Endothelial cell of umbilical vein (primary cell): ENCODE measurements around the gene PID1. TPM values are rescaled to one million over a fixed set of nuclear protein-coding genes. Genes with fewer than 3 reads are reported as not detected.

ENCODE experiments used
- BruUV-seq: library from RNA; stranded (reverse); fragments of 400-500 nt; replicated peaks from 2 replicates; lab custom pipeline; 2021; lab: Mats Ljungman, UMichigan
- CTCF ChIA-PET: fragments of 300-600, 350-600 bp; sonication (Branson Sonifier 250); formaldehyde crosslinking; loops from one replicate; lab custom pipeline; 2021; ENCODE audit warnings: antibody characterized with exemption, inconsistent platforms; lab: Charles Lee
- POLR2A ChIA-PET: fragments of 300-600, 350-600 bp; sonication (Branson Sonifier 250); formaldehyde crosslinking; loops from one replicate; lab custom pipeline; 2021; ENCODE audit warnings: antibody characterized with exemption, inconsistent platforms; lab: Charles Lee
- DNase-seq: peaks from one replicate; pipeline ENCODE4 v3.0.0-alpha.2; 2011; ENCODE audit warnings: low read depth, low spot score
- FAIRE-seq: peaks from 2 replicates; lab custom pipeline; 2011; peaks lifted over from hg19 to GRCh38; lab: Jason Lieb, UNC
- H2AFZ ChIP-seq: 2 replicates; pipeline ENCODE4 v1.6.0; 2012; ENCODE audit warnings: low read depth, low read length, control low read depth, inconsistent platforms
- H3K27ac ChIP-seq: 2 replicates; pipeline ENCODE4 v1.5.1; 2011; ENCODE audit warnings: low read depth, mild to moderate bottlenecking, control low read depth, low read length, moderate library complexity; ENCODE audit not compliant: insufficient read depth
- H3K27me3 ChIP-seq, 2 experiments: 2 replicates each; pipeline versions ENCODE4 v1.6.0 to v1.6.1; 2011; ENCODE audit warnings: low read length in 2 of 2, mixed read lengths in 1 of 2; ENCODE audit not compliant: control insufficient read depth in 2 of 2, insufficient read depth in 2 of 2
- H3K36me3 ChIP-seq, 2 experiments: 2 replicates in 1 of 2; 3 replicates in 1 of 2; pipeline ENCODE4 v1.5.1; 2011; ENCODE audit warnings: low read length in 2 of 2, mild to moderate bottlenecking in 1 of 2, moderate library complexity in 1 of 2; ENCODE audit not compliant: control insufficient read depth in 2 of 2, insufficient read depth in 2 of 2; ENCODE audit errors: extremely low read depth in 1 of 2
- H3K4me1 ChIP-seq: 3 replicates; pipeline ENCODE4 v1.5.1; 2011; ENCODE audit warnings: mild to moderate bottlenecking, low read length; ENCODE audit not compliant: control insufficient read depth, insufficient read depth; ENCODE audit errors: extremely low read depth
- H3K4me2 ChIP-seq: 2 replicates; pipeline ENCODE4 v1.6.1; 2011; ENCODE audit warnings: low read length, control low read depth, mixed read lengths; ENCODE audit not compliant: insufficient read depth
- H3K4me3 ChIP-seq, 3 experiments: fragments of 200-600 bp in 1 of 3; sonication (generic), shearing (Covaris generic) in 1 of 3; replicated peaks in 1 of 3; 2 replicates each; pipeline ENCODE4 v1.5.1; 2011 to 2016; ENCODE audit warnings: control low read depth in 3 of 3, low read length in 3 of 3, mild to moderate bottlenecking in 2 of 3, inconsistent platforms in 1 of 3, low read depth in 1 of 3, moderate library complexity in 1 of 3; ENCODE audit not compliant: insufficient read depth in 1 of 3
- H3K79me2 ChIP-seq: 2 replicates; pipeline ENCODE4 v1.6.0; 2012; ENCODE audit warnings: low read length, inconsistent platforms; ENCODE audit not compliant: control insufficient read depth, insufficient read depth
- H3K9ac ChIP-seq: replicated peaks from 2 replicates; pipeline ENCODE3; 2011; ENCODE audit warnings: low read length, control low read depth; ENCODE audit not compliant: insufficient read depth; ENCODE audit errors: extremely low read depth
- H3K9me1 ChIP-seq: replicated peaks from 3 replicates; pipeline ENCODE4 v1.6.0; 2011; ENCODE audit warnings: mild to moderate bottlenecking, low read length; ENCODE audit not compliant: control insufficient read depth, insufficient read depth; ENCODE audit errors: extremely low read depth
- H3K9me3 ChIP-seq: replicated peaks from 2 replicates; pipeline ENCODE4 v1.5.1; 2012; ENCODE audit warnings: low read length, inconsistent platforms; ENCODE audit not compliant: control insufficient read depth, insufficient read depth
- H4K20me1 ChIP-seq: replicated peaks from 2 replicates; pipeline ENCODE3; 2011; ENCODE audit warnings: mild to moderate bottlenecking, low read length; ENCODE audit not compliant: control insufficient read depth, insufficient read depth; ENCODE audit errors: extremely low read depth
- CTCF ChIP-seq, 2 donors: IDR thresholded peaks; 1 replicate in 1 of 2; 2 replicates in 1 of 2; pipeline ENCODE4 v1.5.1; 2011; ENCODE audit warnings: low read length in 2 of 2, mild to moderate bottlenecking in 2 of 2, moderate library complexity in 2 of 2, control low read depth in 1 of 2, inconsistent platforms in 1 of 2, low read depth in 1 of 2; ENCODE audit not compliant: insufficient read depth in 1 of 2; ENCODE audit errors: extremely low read depth in 1 of 2
- EZH2 ChIP-seq: IDR thresholded peaks from 2 replicates; pipeline ENCODE4 v1.6.1; 2012; ENCODE audit warnings: borderline replicate concordance, low read depth, mild to moderate bottlenecking, moderate library complexity, low read length, inconsistent platforms; ENCODE audit not compliant: severe bottlenecking
- FOS ChIP-seq: IDR thresholded peaks from 2 replicates; pipeline ENCODE4 v1.6.1; 2011; ENCODE audit warnings: mild to moderate bottlenecking, low read length, moderate library complexity, borderline replicate concordance; ENCODE audit not compliant: insufficient read depth
- GATA2 ChIP-seq: IDR thresholded peaks from 2 replicates; pipeline ENCODE4 v1.7.0; 2011; ENCODE audit warnings: low read depth, mild to moderate bottlenecking, moderate library complexity, mixed read lengths, low read length; ENCODE audit not compliant: insufficient read length, insufficient read depth
- JUN ChIP-seq: IDR thresholded peaks from 2 replicates; pipeline ENCODE4 v1.6.1; 2011; ENCODE audit warnings: borderline replicate concordance, low read depth; ENCODE audit not compliant: insufficient read length, insufficient read depth
- MAX ChIP-seq: IDR thresholded peaks from 2 replicates; pipeline ENCODE4 v1.6.1; 2011; ENCODE audit not compliant: insufficient read depth, insufficient read length
- MYC ChIP-seq: IDR thresholded peaks from one replicate; pipeline ENCODE4 v1.6.1; 2011; ENCODE audit warnings: mild to moderate bottlenecking, low read depth, low read length
- POLR2A ChIP-seq: IDR thresholded peaks from 2 replicates; pipeline ENCODE4 v1.6.1; 2012; ENCODE audit warnings: low read depth, mild to moderate bottlenecking, control low read depth, low read length
- POLR2AphosphoS5 ChIP-seq: IDR thresholded peaks from 2 replicates; pipeline ENCODE4 v1.6.1; 2012; ENCODE audit warnings: low read depth, mild to moderate bottlenecking, control low read depth, low read length, moderate library complexity; ENCODE audit not compliant: insufficient read depth
- dilution Hi-C: fragments of 300-500 bp; cut with MboI; formaldehyde crosslinking; loops from one replicate; pipeline ENCODE4 v1.15.0; 2019; ENCODE audit warnings: low sequenced_read_pairs; ENCODE audit not compliant: extremely low pct_ligation_motif_present
- intact Hi-C: fragments of 100-400 bp; cut with micrococcal nuclease; formaldehyde crosslinking; loops from one replicate; pipeline ENCODE4 v1.10.0; 2022
- polyA plus RNA-seq, 4 experiments: library from polyadenylated mRNA; depleted of rRNA in 3 of 4; stranded (reverse) in 3 of 4; unstranded in 1 of 4; fragments of >200 nt; gene quantifications; 2 replicates each; pipeline versions ENCODE4 v1.2.1 to v1.2.3, GENCODE V29; 2011 to 2012; ENCODE audit warnings: missing spikeins in 1 of 4
- total RNA-seq: library from RNA; stranded (reverse); gene quantifications from 2 replicates; pipeline ENCODE4 v1.2.3, GENCODE V29; 2021

Gene PID1
- total and polyA plus RNA-seq, 2 donors (not counting 3 experiments of a cell fraction or from before 2014, with no cell fraction given): not detected

GRCh38 chr2:229195346-229195947 is 75.6 kb downstream of the PID1 start:
- Histone ChIP-seq H2AFZ (no peak overlapping the region), H3K9me3 (no peaks in the 10 kb centered on the region), H3K9ac (no peak overlapping the region), H3K27me3 (no peaks in the 10 kb centered on the region), H3K4me2 (no peak overlapping the region), H3K9me1 (no peaks in the 10 kb centered on the region), H3K4me3 (no peak overlapping the region), H3K79me2 (no peaks in the 10 kb centered on the region), H4K20me1 (no peaks in the 10 kb centered on the region), H3K27ac (no peak overlapping the region), H3K4me1 (no peaks in the 10 kb centered on the region), H3K36me3 (no peaks in the 10 kb centered on the region)
- intact Hi-C loops: no loop called here
- CTCF ChIA-PET: no interaction called here
- no peak for TF ChIP-seq POLR2A
- TF ChIP-seq MAX: no peak
- TF ChIP-seq GATA2: no peak
- no peak for TF ChIP-seq JUN
- TF ChIP-seq FOS: no peak
- no peak for TF ChIP-seq POLR2AphosphoS5
- TF ChIP-seq CTCF (IDR thresholded peaks at IDR 0.05; ENCODE audit: extremely low read depth in 1 of 2, insufficient read depth in 1 of 2, low read depth in 1 of 2, low read length in 2 of 2): no peak
- no peak for TF ChIP-seq MYC
- no peak for TF ChIP-seq EZH2
- DNase-seq: no peak
- dilution Hi-C loops: no loop called here
- no TSS peak for BruUV-seq
- POLR2A ChIA-PET: no interaction called here
- FAIRE-seq: no peak
